GM10266 (cell line): ENCODE measurements around the gene PSORS1C2.
"Not testable (repeated sequence)": the region's sequence is repeated elsewhere in the genome, so short reads cannot be mapped to it uniquely, and the experiment has no call there.

Source experiments
- DNase-seq: peaks from one replicate; pipeline ENCODE4 v3.0.0; 2012; ENCODE audit errors: extremely low spot score
- CTCF ChIP-seq: IDR thresholded peaks from 2 replicates; pipeline ENCODE4 v1.5.1; 2012; ENCODE audit warnings: mild to moderate bottlenecking, low read depth; ENCODE audit not compliant: control insufficient read depth, insufficient read depth; ENCODE audit errors: missing control alignments

PSORS1C2 gene

GRCh38 chr6:31170987-31171671, 32.3 kb upstream of the PSORS1C2 start:
- no peak for DNase-seq
- TF ChIP-seq CTCF = no peak

- DNase-seq = no peak
- no peak for TF ChIP-seq CTCF
These were observed 31.7 kb upstream of the PSORS1C2 start, which contains the start of gene POU5F1 for GRCh38 chr6:31170600-31170881. Gene POU5F1, minus strand, starts transcription at chr6:31170682. Its CDS starts 62 bp downstream, at chr6:31170620.

- not testable (repeated sequence) for DNase-seq
These were observed 31.2 kb upstream of the PSORS1C2 start for GRCh38 chr6:31169858-31170599.

- DNase-seq = no peak
- TF ChIP-seq CTCF = no peak
These were observed 30.4 kb upstream of the PSORS1C2 start for GRCh38 chr6:31169123-31169857.

GRCh38 chr6:31168606-31169005, 29.7 kb upstream of the PSORS1C2 start:
- no peak for DNase-seq
- TF ChIP-seq CTCF = no peak

DNA sequence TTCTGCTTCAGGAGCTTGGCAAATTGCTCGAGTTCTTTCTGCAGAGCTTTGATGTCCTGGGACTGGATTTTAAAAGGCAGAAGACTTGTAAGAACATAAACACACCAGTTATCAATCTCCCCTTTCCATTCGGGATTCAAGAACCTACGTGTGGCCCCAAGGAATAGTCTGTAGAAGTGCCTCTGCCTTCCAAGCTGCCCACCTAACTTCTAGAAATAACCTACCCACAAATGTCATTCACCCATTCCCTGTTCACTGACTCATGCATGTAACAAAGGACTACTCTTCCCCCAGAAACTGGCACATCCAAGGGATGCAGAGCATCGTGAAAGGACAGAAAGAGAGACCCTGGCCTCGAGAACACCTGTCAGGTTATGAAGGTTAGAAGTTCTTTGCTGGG, 27.1 kb upstream of the PSORS1C2 start:
- DNase-seq = no peak
- no peak for TF ChIP-seq CTCF

DNA sequence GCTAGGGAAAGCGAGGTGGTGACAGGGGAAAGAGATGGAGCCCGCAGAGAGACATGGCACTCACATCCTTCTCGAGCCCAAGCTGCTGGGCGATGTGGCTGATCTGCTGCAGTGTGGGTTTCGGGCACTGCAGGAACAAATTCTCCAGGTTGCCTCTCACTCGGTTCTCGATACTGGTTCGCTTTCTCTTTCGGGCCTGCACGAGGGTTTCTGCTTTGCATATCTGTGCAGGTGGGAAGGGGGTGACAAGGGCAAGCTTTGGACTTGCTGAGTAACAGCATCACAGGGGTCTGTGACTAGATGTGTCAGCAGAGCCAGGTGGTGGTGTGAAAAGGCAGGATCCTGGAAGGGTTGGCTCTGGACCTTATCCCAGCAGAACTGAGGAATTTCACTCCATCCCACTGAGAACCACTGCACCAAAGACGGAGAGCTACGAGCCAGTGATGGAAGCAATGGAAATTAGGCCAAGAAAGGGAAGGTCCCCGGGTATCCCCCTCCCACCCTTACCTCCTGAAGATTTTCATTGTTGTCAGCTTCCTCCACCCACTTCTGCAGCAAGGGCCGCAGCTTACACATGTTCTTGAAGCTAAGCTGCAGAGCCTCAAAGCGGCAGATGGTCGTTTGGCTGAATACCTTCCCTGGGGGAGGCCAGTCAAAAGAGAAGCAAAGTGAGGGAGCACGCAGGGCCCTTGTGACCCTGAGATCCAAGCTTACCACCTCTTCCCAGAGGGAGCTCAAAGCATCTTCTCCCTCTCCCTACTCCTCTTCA, 26.4 kb upstream of the PSORS1C2 start:
- peak; percentile 63 for DNase-seq

DNA sequence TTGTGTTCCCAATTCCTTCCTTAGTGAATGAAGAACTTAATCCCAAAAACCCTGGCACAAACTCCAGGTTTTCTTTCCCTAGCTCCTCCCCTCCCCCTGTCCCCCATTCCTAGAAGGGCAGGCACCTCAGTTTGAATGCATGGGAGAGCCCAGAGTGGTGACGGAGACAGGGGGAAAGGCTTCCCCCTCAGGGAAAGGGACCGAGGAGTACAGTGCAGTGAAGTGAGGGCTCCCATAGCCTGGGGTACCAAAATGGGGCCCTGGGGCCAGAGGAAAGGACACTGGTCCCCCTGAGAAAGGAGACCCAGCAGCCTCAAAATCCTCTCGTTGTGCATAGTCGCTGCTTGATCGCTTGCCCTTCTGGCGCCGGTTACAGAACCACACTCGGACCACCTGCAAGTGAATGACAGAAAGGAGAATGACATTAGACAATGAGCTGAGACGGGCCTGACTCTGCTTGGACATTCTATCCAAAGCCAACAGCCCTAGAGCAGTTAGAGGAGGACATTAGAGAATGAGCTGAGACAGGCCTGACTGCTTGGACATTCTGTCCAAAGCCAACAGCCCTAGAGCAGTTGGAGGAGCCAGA, 25.7 kb upstream of the PSORS1C2 start:
- not testable (repeated sequence) for DNase-seq
